PC-9 (cell line): ENCODE results near the gene GPR160.

ENCODE experiments used
- CTCF ChIP-seq: fragments of 200-600 bp; sonication (generic); conservative IDR thresholded peaks from 2 replicates; pipeline ENCODE4 v1.6.1; 2017; ENCODE audit warnings: mixed run types, antibody characterized with exemption, mild to moderate bottlenecking, moderate library complexity
- EZH2 ChIP-seq: fragments of 200-600 bp; sonication (generic); IDR thresholded peaks from 2 replicates; pipeline ENCODE4 v1.8.0; 2017; ENCODE audit warnings: antibody characterized with exemption, low read depth

- no peak for TF ChIP-seq CTCF
- TF ChIP-seq EZH2 = no peak
Measured at GRCh38 chr3:170107941-170108340, 70.1 kb downstream of the GPR160 start.
